ENCODE results near the gene OLFML2B. TPM values are rescaled to one million over a fixed set of nuclear protein-coding genes. Genes with fewer than 3 reads are reported as not detected.
A peak's percentile ranks its signal among the peaks of the same experiment; 100 is the strongest.

OLFML2B gene
- total and polyA plus RNA-seq, 12 donors: 5.5 to 24.4 (median 15.7) TPM

DNA sequence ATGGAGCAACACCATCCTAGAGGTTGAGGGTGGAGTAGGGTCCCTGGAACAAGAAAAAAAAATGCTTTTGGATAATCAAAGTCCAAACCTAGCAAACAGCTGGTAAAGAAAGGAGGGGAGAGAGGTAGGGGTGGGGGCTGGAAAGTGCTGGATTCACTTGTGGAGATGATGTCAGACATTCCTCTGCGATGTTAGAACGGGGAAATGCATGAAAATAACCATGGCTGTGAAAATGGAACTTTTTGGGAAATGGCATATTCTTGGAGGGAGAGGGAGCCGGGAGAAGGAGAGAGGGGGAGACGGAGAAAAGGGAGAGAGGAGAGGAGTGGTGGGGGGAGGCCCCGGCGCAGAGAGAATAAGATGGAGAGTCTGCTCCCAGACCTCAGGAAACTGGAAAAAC, 53.6 kb downstream of the OLFML2B start:
- 79 to 86% (median 85%) methylated on average over 6 of the region's 6 CpGs for WGBS, 4 donors
- Histone ChIP-seq H3K27me3 (no peaks in the 10 kb centered on the region), H3K4me1 (replicated peaks in 1 of 2) (no peaks in the 10 kb centered on the region), H3K4me3 (no peak overlapping the region), H3K36me3 (replicated peaks in 1 of 2) (no peaks in the 10 kb centered on the region), H3K27ac (no peak overlapping the region), H3K9me3 (replicated peaks in 1 of 3) (no peaks in the 10 kb centered on the region)
- no peak for DNase-seq
- intact Hi-C loops (cut with DNase I): no loop called here
- TF ChIP-seq, protein P1, sequence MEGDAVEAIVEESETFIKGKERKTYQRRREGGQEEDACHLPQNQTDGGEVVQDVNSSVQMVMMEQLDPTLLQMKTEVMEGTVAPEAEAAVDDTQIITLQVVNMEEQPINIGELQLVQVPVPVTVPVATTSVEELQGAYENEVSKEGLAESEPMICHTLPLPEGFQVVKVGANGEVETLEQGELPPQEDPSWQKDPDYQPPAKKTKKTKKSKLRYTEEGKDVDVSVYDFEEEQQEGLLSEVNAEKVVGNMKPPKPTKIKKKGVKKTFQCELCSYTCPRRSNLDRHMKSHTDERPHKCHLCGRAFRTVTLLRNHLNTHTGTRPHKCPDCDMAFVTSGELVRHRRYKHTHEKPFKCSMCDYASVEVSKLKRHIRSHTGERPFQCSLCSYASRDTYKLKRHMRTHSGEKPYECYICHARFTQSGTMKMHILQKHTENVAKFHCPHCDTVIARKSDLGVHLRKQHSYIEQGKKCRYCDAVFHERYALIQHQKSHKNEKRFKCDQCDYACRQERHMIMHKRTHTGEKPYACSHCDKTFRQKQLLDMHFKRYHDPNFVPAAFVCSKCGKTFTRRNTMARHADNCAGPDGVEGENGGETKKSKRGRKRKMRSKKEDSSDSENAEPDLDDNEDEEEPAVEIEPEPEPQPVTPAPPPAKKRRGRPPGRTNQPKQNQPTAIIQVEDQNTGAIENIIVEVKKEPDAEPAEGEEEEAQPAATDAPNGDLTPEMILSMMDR (IDR thresholded peaks at IDR 0.05): no peak
- TF ChIP-seq POLR2A (IDR thresholded peaks at IDR 0.05): no peak

DNA sequence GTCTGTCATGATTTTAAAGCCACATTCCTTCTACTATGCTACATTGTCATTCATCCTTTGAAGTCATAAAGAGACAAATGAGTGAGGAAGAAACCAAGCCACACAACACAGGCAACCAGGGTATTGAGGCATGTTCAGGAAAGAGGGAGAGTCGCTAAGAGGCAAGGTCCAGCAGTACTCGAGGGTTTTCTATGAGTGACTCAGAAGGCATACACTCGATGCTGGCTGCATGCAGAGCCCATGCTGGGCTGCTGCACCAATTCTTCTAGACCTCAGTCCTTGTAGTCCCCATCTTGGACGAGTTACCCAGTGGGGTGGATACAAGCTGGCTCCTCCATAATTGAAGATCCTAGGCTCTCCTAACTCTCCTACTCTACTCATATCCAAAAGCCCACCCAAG, 57.6 kb downstream of the OLFML2B start:
- intact Hi-C loops (cut with DNase I): no loop called here
- TF ChIP-seq, protein P1 (IDR thresholded peaks at IDR 0.05): no peak
- TF ChIP-seq POLR2A (IDR thresholded peaks at IDR 0.05): no peak
- Histone ChIP-seq H3K4me3 (no peak overlapping the region), H3K9me3 (replicated peaks in 1 of 3) (no peaks in the 10 kb centered on the region), H3K27me3 (no peaks in the 10 kb centered on the region), H3K4me1 (replicated peaks in 1 of 2) (peaks cover 0 to 22% of the 10 kb centered on the region in 2 donors), H3K36me3 (replicated peaks in 1 of 2) (no peaks in the 10 kb centered on the region), H3K27ac (no peak overlapping the region)
- 81 to 92% (median 86%) methylated on average over 4 of the region's 4 CpGs for WGBS, 4 donors
- no peak for DNase-seq

DNA sequence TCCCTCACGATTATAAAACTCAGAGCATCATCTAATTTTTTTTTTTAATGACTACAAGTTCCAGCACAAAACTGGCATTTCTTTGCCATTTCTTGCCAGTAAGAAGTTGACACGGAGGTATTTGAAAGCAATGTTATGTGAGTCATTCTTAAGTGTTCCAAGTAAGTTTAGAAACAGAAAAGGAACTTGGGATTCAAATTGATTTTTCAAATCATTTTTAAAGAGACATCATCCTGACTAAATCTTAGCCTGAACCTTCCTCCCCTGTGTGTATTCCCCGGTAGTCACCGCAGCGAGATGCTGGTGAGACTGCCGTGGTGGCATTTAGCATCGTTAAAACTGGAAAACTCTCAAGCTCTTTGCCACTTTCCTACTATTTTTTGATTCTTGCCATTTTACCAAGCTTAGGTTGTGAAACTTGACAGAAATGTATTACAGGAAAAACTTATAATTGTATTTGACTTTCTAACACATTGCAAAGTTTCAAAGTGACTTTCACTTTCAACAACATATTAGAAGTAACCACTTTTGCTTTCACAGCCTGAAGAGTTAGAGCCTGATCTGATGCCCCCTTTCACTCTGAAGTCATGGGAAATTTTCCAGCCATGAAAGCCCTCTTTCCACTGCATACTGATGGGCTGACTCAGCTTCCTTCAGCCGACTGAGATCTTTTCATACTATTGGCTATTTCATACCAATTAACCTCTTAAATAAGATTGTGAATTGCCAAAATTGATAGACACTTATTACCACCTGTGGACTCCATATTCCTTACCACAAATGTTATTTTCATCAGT, 61.4 kb downstream of the OLFML2B start:
- Histone ChIP-seq H3K27me3 (no peaks in the 10 kb centered on the region), H3K9me3 (replicated peaks in 1 of 3) (no peaks in the 10 kb centered on the region), H3K36me3 (replicated peaks in 1 of 2) (peaks cover 0 to 10% of the 10 kb centered on the region in 2 donors), H3K4me1 (replicated peaks in 1 of 2) (peaks cover 0 to 22% of the 10 kb centered on the region in 2 donors), H3K4me3 (peak overlapping the region in 1 of 4 donors; percentile 40), H3K27ac (peak overlapping the region in 3 of 5 donors; percentile 41 to 90 (median 67))
- TF ChIP-seq POLR2A (IDR thresholded peaks at IDR 0.05): peak in 1 of 2 donors; percentile 33
- TF ChIP-seq, protein P1 (IDR thresholded peaks at IDR 0.05): no peak
- 38 to 48% (median 45%) methylated on average over 8 of the region's 8 CpGs for WGBS, 4 donors
- peak in 4 of 7 donors; percentile 25 to 55 (median 35) for DNase-seq
- intact Hi-C loops (cut with DNase I): no loop called here

DNA sequence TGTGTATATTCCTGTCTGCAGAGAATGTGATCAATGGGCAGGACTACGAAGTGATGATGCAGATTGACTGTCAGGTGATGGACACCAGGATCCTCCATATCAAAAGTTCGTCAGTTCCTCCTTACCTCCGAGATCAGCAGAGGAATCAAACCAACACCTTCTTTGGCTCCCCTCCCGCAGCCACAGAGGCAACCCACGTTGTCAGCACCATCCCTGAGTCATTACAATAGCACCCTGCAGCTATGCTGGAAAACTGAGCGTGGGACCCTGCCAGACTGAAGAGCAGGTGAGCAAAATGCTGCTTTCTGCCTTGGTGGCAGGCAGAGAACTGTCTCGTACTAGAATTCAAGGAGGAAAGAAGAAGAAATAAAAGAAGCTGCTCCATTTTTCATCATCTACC, 65.2 kb downstream of the OLFML2B start:
- DNase-seq: no peak
- no peak for TF ChIP-seq POLR2A (IDR thresholded peaks at IDR 0.05)
- TF ChIP-seq, protein P1 (IDR thresholded peaks at IDR 0.05): no peak
- Histone ChIP-seq H3K27me3 (no peaks in the 10 kb centered on the region), H3K4me1 (replicated peaks in 1 of 2) (peaks cover 0 to 35% of the 10 kb centered on the region in 2 donors), H3K27ac (no peak overlapping the region), H3K36me3 (replicated peaks in 1 of 2) (peaks cover 0 to 10% of the 10 kb centered on the region in 2 donors), H3K9me3 (replicated peaks in 1 of 3) (no peaks in the 10 kb centered on the region), H3K4me3 (no peak overlapping the region)
- intact Hi-C loops (cut with DNase I): no loop called here
- 83 to 86% (median 86%) methylated on average over 7 of the region's 7 CpGs for WGBS, 4 donors
